ENCODE measurements around the gene ODC1.

The ODC1 gene

GRCh38 chr2:10410823-10411437 is 37.2 kb downstream of the ODC1 start:
- no peak overlapping the region for H3K27ac Mint-ChIP-seq

GRCh38 chr2:10410001-10410822 is 37.9 kb downstream of the ODC1 start:
- Mint-ChIP-seq H3K27ac (peak overlapping the region; percentile 14), H3K4me3 (no peak overlapping the region), H3K36me3 (ENCODE audit: low read depth) (peaks cover 23% of the 10 kb centered on the region), H3K27me3 (no peaks in the 10 kb centered on the region), H3K4me1 (ENCODE audit: low read depth) (peaks cover 55% of the 10 kb centered on the region), H3K9me3 (no peaks in the 10 kb centered on the region)

More at GRCh38 chr2:10410823-10411437, 37.2 kb downstream of the ODC1 start:
- Mint-ChIP-seq H3K4me1 (ENCODE audit: low read depth) (peaks cover 47% of the 10 kb centered on the region), H3K9me3 (no peaks in the 10 kb centered on the region), H3K27me3 (no peaks in the 10 kb centered on the region), H3K36me3 (ENCODE audit: low read depth) (peaks cover 20% of the 10 kb centered on the region), H3K4me3 (no peak overlapping the region)

- peaks cover 24% of the 10 kb centered on the region for H3K36me3 Mint-ChIP-seq (ENCODE audit: low read depth)
- no peaks in the 10 kb centered on the region for H3K9me3 Mint-ChIP-seq
- H3K4me1 Mint-ChIP-seq (ENCODE audit: low read depth) = peaks cover 64% of the 10 kb centered on the region
- H3K27me3 Mint-ChIP-seq = no peaks in the 10 kb centered on the region
- peak overlapping the region; percentile 99 for H3K27ac Mint-ChIP-seq
- H3K4me3 Mint-ChIP-seq = peak overlapping the region; percentile 79
These were observed 39.2 kb downstream of the ODC1 start for GRCh38 chr2:10408649-10409579.

GRCh38 chr2:10407841-10408648 is 40.1 kb downstream of the ODC1 start:
- peaks cover 27% of the 10 kb centered on the region for H3K36me3 Mint-ChIP-seq (ENCODE audit: low read depth)
- H3K9me3 Mint-ChIP-seq = no peaks in the 10 kb centered on the region
- peaks cover 69% of the 10 kb centered on the region for H3K4me1 Mint-ChIP-seq (ENCODE audit: low read depth)
- H3K27ac Mint-ChIP-seq = peak overlapping the region; percentile 99
- peak overlapping the region; percentile 79 for H3K4me3 Mint-ChIP-seq
- H3K27me3 Mint-ChIP-seq = no peaks in the 10 kb centered on the region

DNA sequence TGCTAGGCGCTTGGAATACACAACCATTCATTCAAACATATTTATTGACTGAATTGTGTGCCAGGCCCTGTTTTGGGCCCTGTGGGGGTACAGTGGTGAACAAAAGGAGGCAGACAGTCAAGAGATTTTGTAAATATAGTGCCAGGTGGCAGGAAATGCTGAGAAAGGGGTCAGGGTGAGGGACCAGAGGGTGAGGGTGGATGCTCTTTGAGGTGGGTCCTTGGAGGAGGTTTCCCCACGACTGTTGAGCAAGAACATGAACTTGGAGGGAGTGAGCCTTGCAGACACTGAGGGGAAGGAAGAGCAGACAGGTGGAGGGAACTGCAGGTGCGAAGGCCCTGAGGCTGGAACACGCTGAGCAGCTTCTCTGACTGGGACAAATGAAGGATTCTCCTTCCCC is 40.7 kb downstream of the ODC1 start:
- peaks cover 75% of the 10 kb centered on the region for H3K4me1 Mint-ChIP-seq (ENCODE audit: low read depth)

GRCh38 chr2:10406491-10407188 is 41.5 kb downstream of the ODC1 start:
- H3K4me3 Mint-ChIP-seq = peak overlapping the region; percentile 79
- no peaks in the 10 kb centered on the region for H3K9me3 Mint-ChIP-seq
- H3K36me3 Mint-ChIP-seq (ENCODE audit: low read depth) = peaks cover 14% of the 10 kb centered on the region
- H3K4me1 Mint-ChIP-seq (ENCODE audit: low read depth) = peaks cover 82% of the 10 kb centered on the region
- peak overlapping the region; percentile 52 for H3K27ac Mint-ChIP-seq
- no peaks in the 10 kb centered on the region for H3K27me3 Mint-ChIP-seq

More for the DNA sequence above, 40.7 kb downstream of the ODC1 start:
- H3K27ac Mint-ChIP-seq = peak overlapping the region; percentile 99
- H3K4me3 Mint-ChIP-seq = peak overlapping the region; percentile 79
- H3K27me3 Mint-ChIP-seq = no peaks in the 10 kb centered on the region
- H3K36me3 Mint-ChIP-seq (ENCODE audit: low read depth) = peaks cover 22% of the 10 kb centered on the region
- H3K9me3 Mint-ChIP-seq = no peaks in the 10 kb centered on the region

GRCh38 chr2:10406016-10406415 is 42.1 kb downstream of the ODC1 start:
- Mint-ChIP-seq H3K9me3 (no peaks in the 10 kb centered on the region), H3K27ac (no peak overlapping the region), H3K4me1 (ENCODE audit: low read depth) (peaks cover 88% of the 10 kb centered on the region), H3K4me3 (no peak overlapping the region), H3K36me3 (ENCODE audit: low read depth) (peaks cover 19% of the 10 kb centered on the region), H3K27me3 (no peaks in the 10 kb centered on the region)

DNA sequence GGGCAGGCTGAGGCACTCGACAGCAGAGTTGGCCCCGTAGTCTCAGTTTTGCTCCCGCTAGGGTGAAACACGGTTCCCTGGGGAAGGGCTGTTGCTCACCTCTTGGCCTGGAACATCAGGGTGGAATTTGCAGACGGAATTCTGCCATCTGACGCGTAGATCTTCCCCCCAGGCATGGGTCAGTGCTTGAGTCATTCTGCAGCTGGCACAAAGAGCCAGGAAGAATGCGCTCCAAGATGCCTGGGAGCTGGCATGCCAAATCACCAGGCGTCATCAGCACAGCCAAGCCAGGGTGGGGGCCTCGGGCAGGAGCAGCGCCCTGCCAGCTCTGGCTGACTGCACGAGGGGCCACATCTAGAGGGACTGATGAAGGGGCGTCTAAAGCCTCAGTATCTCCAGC is 42.7 kb downstream of the ODC1 start:
- H3K9me3 Mint-ChIP-seq = no peaks in the 10 kb centered on the region
- no peaks in the 10 kb centered on the region for H3K27me3 Mint-ChIP-seq
- H3K36me3 Mint-ChIP-seq (ENCODE audit: low read depth) = peaks cover 24% of the 10 kb centered on the region
- H3K27ac Mint-ChIP-seq = no peak overlapping the region
- peaks cover 91% of the 10 kb centered on the region for H3K4me1 Mint-ChIP-seq (ENCODE audit: low read depth)
- H3K4me3 Mint-ChIP-seq = no peak overlapping the region

GRCh38 chr2:10404324-10405143 is 43.6 kb downstream of the ODC1 start:
- H3K4me1 Mint-ChIP-seq (ENCODE audit: low read depth) = peaks cover 91% of the 10 kb centered on the region
- no peak overlapping the region for H3K27ac Mint-ChIP-seq
- H3K36me3 Mint-ChIP-seq (ENCODE audit: low read depth) = peaks cover 30% of the 10 kb centered on the region
- no peaks in the 10 kb centered on the region for H3K9me3 Mint-ChIP-seq
- no peaks in the 10 kb centered on the region for H3K27me3 Mint-ChIP-seq
- no peak overlapping the region for H3K4me3 Mint-ChIP-seq

DNA sequence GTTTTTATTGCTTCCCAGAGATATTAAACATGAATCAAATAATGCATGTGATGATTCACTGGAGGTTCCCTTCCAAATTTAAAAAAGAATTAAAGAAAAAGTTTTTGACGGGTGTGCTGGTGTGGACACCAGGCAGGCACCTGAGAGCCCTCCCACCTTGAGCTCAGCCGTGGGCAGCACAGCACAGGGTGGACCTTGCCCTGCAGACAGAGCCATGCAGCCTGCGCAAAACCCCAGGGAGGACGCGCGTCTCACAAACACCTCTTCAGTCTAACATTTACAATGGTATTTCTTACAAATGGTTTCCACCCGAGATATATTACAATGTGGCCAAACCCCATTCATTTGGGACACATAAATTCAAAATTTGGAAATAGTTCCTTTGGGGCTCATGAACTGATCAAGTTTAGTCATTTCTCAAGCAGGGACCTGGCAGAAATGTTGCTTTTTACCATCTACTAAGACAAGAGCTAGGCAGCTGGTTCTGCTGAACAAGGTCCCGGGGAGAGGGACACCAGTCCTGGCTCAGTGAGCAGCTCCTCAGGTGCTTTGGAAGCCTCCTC is 45.4 kb downstream of the ODC1 start:
- no peaks in the 10 kb centered on the region for H3K27me3 Mint-ChIP-seq
- H3K36me3 Mint-ChIP-seq (ENCODE audit: low read depth) = peaks cover 40% of the 10 kb centered on the region
- H3K27ac Mint-ChIP-seq = no peak overlapping the region
- H3K4me1 Mint-ChIP-seq (ENCODE audit: low read depth) = peaks cover 77% of the 10 kb centered on the region
- H3K4me3 Mint-ChIP-seq = no peak overlapping the region
- no peaks in the 10 kb centered on the region for H3K9me3 Mint-ChIP-seq

GRCh38 chr2:10402062-10402585 is 46.0 kb downstream of the ODC1 start:
- Mint-ChIP-seq H3K36me3 (ENCODE audit: low read depth) (peaks cover 43% of the 10 kb centered on the region), H3K27ac (no peak overlapping the region)

DNA sequence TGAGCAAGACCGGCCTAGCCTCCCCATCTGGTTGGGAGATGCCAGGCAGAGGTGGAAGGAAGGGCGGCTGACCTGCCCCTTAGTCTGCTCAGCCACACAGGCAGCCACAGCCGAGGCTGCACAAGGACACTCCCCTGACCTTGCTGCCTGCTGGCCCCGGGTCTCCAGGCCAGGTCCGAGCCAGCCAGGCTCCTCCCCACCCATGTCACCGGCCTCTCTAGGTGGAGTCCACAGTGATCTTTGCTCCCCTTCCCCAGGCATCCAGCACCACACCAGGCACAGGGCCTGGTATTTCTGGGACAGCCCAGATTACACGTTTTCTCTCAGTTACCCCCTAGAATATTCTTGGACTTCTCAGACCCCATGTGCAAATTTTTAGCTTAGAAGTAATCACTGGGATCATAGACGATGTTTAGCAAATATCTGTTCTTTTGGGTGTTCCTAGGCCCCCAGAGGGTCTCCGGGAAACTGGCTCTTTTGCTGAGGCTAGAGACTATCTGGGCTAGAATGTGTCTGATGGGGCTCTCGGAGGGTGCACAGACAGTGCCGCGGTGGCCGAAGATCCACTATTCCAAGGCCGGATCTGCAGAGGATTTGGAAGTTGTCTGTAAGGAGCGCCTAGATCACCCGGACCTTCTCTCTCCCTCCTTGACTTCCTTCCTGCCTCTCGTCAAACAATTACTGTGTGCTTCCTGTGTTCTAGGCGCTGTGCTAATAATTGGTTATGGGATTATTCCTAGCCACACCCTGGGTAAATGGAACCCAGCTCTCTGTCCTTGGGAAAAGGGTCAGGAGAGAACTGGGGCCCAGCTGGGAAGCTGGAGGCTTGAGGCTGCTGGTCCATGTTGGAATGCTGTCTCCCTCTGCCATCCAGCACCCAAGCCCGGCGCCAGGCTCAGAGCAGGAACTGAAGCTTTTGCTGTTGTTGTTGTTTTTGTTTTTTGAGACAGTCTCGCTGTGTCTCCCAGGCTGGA is 46.9 kb downstream of the ODC1 start:
- peak overlapping the region; percentile 45 for H3K4me3 Mint-ChIP-seq
- H3K27me3 Mint-ChIP-seq = no peaks in the 10 kb centered on the region
- peak overlapping the region; percentile 68 for H3K27ac Mint-ChIP-seq
- no peaks in the 10 kb centered on the region for H3K9me3 Mint-ChIP-seq
- H3K36me3 Mint-ChIP-seq (ENCODE audit: low read depth) = peaks cover 39% of the 10 kb centered on the region
- H3K4me1 Mint-ChIP-seq (ENCODE audit: low read depth) = peaks cover 62% of the 10 kb centered on the region

More at GRCh38 chr2:10402062-10402585, 46.0 kb downstream of the ODC1 start:
- Mint-ChIP-seq H3K9me3 (no peaks in the 10 kb centered on the region), H3K27me3 (no peaks in the 10 kb centered on the region), H3K4me3 (no peak overlapping the region), H3K4me1 (ENCODE audit: low read depth) (peaks cover 71% of the 10 kb centered on the region)
